ENCODE data around the gene DCST2.

- TF ChIP-seq CTCF (IDR thresholded peaks at IDR 0.05; ENCODE audit: low read depth, low read length) = no peak
- TF ChIP-seq EZH2phosphoT487 (IDR thresholded peaks at IDR 0.05; ENCODE audit: low read depth) = no peak
Observed at GRCh38 chr1:155017946-155018316, 15.7 kb downstream of the DCST2 start.
